GM12891 (cell line): ENCODE data around the gene FOXE1. TPM values are rescaled to one million over a fixed set of nuclear protein-coding genes. Genes with fewer than 3 reads are reported as not detected.

Source experiments
- DNase-seq: peaks from one replicate; pipeline ENCODE4 v3.0.0; 2011; ENCODE audit warnings: low spot score; ENCODE audit not compliant: insufficient read length
- FAIRE-seq: peaks from 2 replicates; lab custom pipeline; 2011; peaks lifted over from hg19 to GRCh38; lab: Jason Lieb, UNC
- PAX5 ChIP-seq: IDR thresholded peaks from 2 replicates; pipeline ENCODE4 v1.6.1; 2011; ENCODE audit warnings: low read length, moderate library complexity, mild to moderate bottlenecking; ENCODE audit not compliant: insufficient read depth, severe bottlenecking
- POLR2A ChIP-seq: IDR thresholded peaks from 2 replicates; pipeline ENCODE4 v1.6.1; 2011; ENCODE audit warnings: low read depth, low read length, control low read depth
- POLR2AphosphoS5 ChIP-seq: IDR thresholded peaks from 2 replicates; pipeline ENCODE4 v1.6.1; 2011; ENCODE audit warnings: low read depth, low read length, control low read depth
- POU2F2 ChIP-seq: IDR thresholded peaks from 2 replicates; pipeline ENCODE4 v1.6.1; 2011; ENCODE audit warnings: low read depth, mild to moderate bottlenecking, control low read depth, low read length, moderate library complexity
- SPI1 ChIP-seq: IDR thresholded peaks from 2 replicates; pipeline ENCODE4 v1.6.1; 2011; ENCODE audit warnings: low read depth, low read length, control low read depth
- TAF1 ChIP-seq: IDR thresholded peaks from 2 replicates; pipeline ENCODE4 v1.6.1; 2011; ENCODE audit warnings: low read depth, low read length, control low read depth
- polyA plus RNA-seq: library from polyadenylated mRNA; unstranded; fragments of >200 nt; gene quantifications from one replicate; pipeline ENCODE4 v1.2.1, GENCODE V29; 2012; ENCODE audit warnings: low read depth, missing spikeins, inconsistent platforms; ENCODE audit not compliant: missing spikeins

FOXE1 gene
- not detected for polyA plus RNA-seq

DNA sequence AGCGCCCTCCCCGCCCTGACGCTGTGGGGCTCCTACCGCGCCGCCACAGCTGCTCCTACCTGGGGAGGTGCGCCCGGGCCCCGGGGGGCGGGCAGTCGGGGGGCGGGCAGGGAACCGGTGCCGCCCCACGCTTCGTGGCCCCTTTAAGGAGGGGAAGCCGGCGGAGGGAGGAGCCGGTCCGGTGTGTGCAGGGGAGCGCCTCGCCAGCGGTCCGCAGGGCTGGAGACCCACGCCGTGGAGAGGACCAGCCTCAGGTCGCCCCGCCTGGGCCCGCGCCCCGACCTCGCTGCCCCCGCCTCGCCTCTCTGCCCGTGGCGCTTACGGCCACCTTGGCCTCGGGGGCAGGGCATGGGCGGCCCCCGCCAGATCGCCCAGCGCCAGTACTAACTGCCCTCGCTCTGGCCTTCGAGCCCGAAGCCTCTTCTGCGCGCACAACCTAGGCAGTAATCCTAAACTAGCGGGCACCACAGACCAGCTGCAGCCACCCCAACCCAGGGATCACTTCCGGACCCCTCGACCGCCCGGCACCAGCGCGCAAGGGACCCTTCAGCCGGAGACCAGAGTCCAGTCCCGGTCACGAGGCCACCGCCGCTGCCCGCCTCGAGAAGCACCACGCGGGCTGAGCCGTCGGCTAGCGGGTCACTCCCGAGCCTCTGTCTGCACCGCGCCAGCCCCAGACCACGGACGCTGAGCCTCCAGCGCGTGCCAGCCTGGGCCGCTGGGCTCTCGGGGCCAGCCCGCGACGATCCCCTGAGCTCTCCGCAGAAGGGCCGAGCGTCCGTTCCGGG lies at the start of gene FOXE1:
TSS of gene FOXE1 (plus strand) at position 171 of the 788 bp plus-strand sequence. CDS start 689 bp downstream, outside the sequence.
- DNase-seq (no peak), FAIRE-seq (no peak)
- TF ChIP-seq PAX5 (no peak), SPI1 (no peak), POLR2A (no peak), POU2F2 (no peak), TAF1 (no peak), POLR2AphosphoS5 (no peak)

DNA sequence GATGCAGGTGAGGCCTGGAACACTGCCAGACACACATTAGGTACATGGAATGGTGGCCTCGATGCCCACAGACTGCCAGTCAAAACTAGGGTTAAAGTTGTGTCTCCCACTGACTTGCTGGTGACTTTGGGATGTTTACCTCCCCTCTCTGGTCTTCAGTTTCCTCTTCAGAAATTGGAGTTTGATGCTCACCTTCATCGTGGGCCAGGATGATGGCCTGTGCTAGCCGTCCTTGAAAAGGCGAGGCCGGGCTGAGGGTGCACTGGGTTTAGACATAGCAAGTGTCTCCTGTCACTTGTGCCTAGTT lies 49.0 kb upstream of the FOXE1 start:
- FAIRE-seq (peak; percentile 64), DNase-seq (no peak)
- TF ChIP-seq POU2F2 (no peak), SPI1 (no peak)

DNA sequence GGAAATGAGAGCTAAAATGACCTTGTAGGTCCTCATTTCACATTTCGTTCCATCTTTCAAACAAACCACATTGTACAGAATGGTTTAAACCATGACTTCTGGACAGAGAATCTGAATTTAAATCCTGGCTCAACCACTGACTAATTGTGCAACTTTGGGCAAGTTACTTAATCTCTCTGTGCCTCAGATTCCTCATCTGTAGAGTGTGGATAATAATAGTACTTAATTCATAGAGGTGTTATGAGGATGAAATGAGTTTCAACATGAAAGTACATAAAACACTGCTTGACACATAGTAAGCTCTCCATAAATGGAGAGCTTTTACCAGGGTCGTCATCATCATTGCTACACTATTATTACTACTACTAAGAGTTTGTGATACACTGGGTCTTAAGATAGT lies 46.3 kb upstream of the FOXE1 start:
- DNase-seq (no peak), FAIRE-seq (no peak)
- no peak for TF ChIP-seq PAX5
- TF ChIP-seq POLR2A, result no peak
- no peak for TF ChIP-seq TAF1
- no peak for TF ChIP-seq POLR2AphosphoS5
- TF ChIP-seq POU2F2, result no peak
- TF ChIP-seq SPI1, result no peak

DNA sequence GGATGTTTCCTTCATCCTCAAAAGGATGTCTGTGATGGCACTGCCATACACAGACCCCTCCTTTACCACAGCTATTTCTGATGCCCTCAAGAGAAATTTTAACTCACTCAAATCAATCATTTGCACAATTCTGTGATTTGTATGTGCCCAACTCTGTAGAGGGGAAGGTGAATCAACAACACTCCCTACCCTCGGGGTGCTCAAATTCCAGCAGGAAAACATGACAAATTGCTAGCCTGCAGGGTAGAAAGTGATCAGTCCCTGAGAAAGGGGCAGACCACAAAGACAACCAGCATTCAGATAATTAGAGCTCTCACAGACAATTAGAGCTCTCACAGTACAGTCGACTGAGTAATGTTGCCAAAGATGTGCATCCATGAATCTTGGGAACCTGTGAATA lies 45.3 kb upstream of the FOXE1 start:
- DNase-seq (no peak), FAIRE-seq (no peak)
- TF ChIP-seq SPI1 (no peak), POLR2A (no peak), POLR2AphosphoS5 (no peak), POU2F2 (no peak), PAX5 (no peak), TAF1 (no peak)

DNA sequence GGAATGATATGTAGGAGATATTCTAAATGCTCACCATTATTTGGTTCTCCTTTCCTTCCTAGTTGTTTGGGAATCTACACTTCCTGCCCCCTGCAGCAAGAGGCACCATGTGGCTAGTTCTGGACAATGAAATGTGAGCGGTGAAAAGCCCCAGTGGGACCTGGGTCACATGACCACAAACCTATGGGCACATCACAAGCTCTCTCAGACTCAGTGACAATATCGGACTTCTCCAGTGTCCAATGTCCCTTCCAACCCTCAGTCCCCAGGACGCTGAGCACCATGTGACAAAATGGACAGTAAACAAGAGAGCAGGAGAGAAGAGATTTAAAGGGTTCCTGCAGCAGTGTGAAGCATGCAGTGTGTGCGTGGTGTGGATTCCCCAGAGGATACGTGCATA lies 44.6 kb upstream of the FOXE1 start:
- TF ChIP-seq POU2F2 (no peak), POLR2A (no peak), SPI1 (no peak), POLR2AphosphoS5 (no peak), TAF1 (no peak), PAX5 (no peak)
- DNase-seq, result no peak
- no peak for FAIRE-seq

DNA sequence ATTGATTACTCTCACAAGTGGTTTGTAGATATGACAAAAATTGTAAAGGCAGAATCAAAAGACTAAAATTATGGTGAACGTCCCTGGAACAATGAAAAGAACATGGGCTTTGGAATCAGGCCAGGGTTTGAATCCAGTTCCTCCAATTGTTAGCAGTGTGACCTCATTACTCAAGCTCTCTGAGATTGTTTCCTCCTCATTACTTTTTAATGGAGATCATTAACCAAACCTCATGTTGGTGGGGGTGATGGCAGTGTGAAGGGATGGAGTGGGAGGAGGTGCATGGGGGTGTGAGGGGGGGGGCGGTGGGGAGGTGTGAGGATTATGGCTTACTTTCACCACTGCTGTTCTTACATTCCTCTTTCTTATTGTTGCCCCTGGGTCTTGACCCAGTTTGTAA lies 44.1 kb upstream of the FOXE1 start:
- DNase-seq (no peak), FAIRE-seq (no peak)
- no peak for TF ChIP-seq SPI1
- no peak for TF ChIP-seq POLR2A
- no peak for TF ChIP-seq PAX5
- TF ChIP-seq TAF1, result no peak
- TF ChIP-seq POLR2AphosphoS5, result no peak
- no peak for TF ChIP-seq POU2F2

DNA sequence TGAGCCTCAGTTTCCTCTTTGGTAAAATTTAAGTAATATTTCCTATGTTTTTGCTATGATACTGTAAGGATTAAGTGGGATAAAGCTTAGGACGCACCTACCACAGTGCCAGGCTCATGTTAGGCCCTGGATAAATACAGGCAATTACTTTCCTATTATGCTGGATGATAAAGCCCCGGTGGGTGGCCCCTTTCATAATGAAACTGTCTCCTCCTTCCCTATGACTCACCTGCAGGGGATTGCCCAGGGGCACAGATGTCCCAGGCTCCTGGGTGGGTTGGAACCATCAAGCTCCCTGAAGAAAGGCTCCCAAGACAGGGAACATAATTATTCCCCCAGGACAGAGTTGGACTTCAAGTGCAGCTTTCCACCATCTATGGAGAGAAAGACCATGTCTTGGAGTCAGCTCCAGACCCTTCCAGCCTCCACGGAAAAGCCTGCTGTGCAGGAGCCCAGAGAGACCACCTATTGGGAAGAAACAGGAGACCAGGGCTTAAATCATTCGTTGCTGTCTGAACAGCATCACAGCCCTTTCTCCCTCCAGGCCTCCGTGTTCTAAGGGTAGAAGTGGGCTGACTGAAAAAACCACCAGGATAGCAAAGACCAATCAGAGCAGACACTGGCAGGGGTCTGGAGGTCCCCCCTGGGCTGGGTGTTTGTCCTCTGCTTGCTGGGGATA lies 43.2 kb upstream of the FOXE1 start:
- TF ChIP-seq POLR2AphosphoS5 (no peak), PAX5 (no peak), POLR2A (no peak), SPI1 (no peak), POU2F2 (no peak), TAF1 (no peak)
- FAIRE-seq, result no peak
- no peak for DNase-seq

DNA sequence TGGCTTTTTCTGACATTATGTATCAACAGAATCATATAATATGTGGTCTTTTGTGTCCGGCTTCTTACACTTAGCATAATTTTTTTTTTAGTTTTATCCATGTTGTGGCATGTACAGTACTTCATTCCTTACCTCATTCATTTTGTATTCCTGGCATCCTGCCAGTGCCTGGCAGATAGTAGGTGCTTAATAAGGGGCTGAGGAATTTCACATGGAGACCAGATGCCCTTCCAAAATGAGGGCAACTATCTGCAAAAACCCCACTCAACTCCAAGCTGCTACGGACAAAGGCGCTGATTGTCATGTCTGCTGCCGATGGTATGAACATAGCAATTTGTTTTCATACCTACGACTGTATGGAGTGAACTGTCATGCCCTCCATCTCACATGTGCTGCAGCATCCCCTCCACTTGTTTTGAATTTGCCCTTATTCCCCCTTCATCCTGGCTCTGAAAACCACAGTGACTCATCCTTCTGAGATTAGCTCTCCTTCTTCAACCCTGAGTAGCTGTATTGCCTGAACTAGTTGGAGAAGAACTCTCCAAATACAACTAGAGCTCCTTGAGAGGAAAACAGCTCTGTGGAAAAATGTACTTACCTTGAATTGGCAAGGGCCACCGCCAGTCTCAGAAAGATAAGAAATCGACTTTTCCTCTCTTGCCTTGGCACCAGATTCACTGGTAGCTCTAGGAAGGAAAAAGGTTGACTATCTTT lies 41.3 kb upstream of the FOXE1 start:
- no peak for DNase-seq
- TF ChIP-seq TAF1, result no peak
- no peak for TF ChIP-seq POLR2A
- TF ChIP-seq POU2F2, result no peak
- TF ChIP-seq SPI1, result no peak
- TF ChIP-seq POLR2AphosphoS5, result no peak
- no peak for TF ChIP-seq PAX5
- no peak for FAIRE-seq

DNA sequence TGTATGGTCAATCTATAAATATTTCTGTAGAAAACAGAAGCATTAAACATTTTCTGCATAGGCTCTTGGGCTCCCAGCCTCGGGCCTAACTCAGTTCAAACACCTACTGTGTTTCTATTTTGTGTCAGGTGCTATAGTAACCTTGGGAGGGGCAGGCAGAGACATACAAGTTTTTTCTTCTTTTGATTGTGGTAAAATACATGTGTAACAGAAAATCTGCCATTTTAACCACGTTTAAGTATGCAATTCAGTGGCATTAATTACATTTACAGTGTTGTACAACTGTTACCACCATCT lies 40.8 kb upstream of the FOXE1 start:
- DNase-seq (no peak), FAIRE-seq (no peak)
- no peak for TF ChIP-seq SPI1
- no peak for TF ChIP-seq TAF1
- no peak for TF ChIP-seq POLR2AphosphoS5
- TF ChIP-seq POLR2A, result no peak
- no peak for TF ChIP-seq POU2F2
- TF ChIP-seq PAX5, result no peak
